DMS53 treated with DMSO at 0.1 percent for 48 hours (cell line): ENCODE results near the gene NRAP.

ENCODE experiments used
- DNase-seq: peaks from one replicate; lab custom pipeline; 2025; ENCODE audit not compliant: unreplicated experiment; lab: John Stamatoyannopoulos, UW

NRAP gene

GRCh38 chr10:113643183-113643582 is 20.7 kb downstream of the NRAP start:
- no peak for DNase-seq

DNA sequence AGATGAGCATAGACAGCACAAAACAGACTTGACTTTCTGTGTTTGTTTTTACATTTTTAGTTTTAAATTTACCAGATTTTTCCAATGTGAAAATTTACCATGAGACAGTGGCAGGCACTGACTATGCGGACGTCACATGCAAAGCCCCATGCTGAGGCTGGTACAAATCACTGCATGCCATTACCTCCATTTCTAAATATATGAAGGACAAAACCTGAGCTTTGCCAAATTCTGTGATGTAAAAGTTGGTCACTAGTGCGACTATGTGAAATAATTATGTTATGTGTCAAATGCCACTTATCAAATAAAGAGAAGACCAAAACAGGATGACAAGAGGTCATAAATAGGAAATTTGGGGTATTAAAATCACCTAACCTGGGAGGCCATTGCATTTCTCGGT is 22.1 kb downstream of the NRAP start:
- DNase-seq = no peak

GRCh38 chr10:113639966-113640365 is 23.9 kb downstream of the NRAP start:
- no peak for DNase-seq

DNA sequence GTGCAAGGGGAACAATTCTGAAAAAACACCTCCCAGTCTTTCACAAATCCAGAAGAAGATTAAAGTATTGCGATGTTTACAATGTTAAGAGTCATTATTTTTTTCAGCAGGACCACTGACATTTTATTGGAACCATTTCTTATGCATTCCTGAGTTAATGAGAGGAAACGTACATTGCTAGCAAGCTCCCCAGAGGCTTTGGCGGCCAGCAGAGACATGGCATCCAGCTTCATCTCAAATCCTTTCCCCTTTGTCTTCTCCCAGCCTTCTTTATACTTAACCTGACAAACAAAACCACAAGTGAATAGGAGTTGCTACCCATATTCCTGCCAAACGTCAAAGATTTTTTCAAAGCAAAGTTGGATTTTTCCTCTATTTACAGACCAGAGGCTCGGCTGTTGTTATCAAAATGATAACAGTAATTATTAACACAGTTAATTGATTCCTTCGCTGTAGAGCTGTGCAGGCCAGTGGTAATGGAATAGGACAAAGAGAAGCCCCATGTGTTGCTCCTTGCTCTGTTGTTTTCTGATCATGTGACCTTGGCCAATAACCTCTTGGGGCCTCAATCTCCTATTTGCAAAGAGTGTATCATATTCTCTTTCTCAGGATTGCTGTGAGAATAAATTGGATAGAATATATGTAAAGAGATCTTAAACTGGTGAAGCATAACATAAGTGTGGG is 32.0 kb downstream of the NRAP start:
- no peak for DNase-seq

- DNase-seq = no peak
These were observed 32.8 kb downstream of the NRAP start for GRCh38 chr10:113630929-113631533.

- DNase-seq = no peak
These were observed 35.2 kb downstream of the NRAP start for GRCh38 chr10:113628607-113629153.

GRCh38 chr10:113627836-113628235 is 36.0 kb downstream of the NRAP start:
- DNase-seq = no peak

GRCh38 chr10:113626809-113627355 is 37.0 kb downstream of the NRAP start:
- no peak for DNase-seq

- DNase-seq = no peak
These were observed 38.2 kb downstream of the NRAP start for GRCh38 chr10:113625461-113626186.

DNA sequence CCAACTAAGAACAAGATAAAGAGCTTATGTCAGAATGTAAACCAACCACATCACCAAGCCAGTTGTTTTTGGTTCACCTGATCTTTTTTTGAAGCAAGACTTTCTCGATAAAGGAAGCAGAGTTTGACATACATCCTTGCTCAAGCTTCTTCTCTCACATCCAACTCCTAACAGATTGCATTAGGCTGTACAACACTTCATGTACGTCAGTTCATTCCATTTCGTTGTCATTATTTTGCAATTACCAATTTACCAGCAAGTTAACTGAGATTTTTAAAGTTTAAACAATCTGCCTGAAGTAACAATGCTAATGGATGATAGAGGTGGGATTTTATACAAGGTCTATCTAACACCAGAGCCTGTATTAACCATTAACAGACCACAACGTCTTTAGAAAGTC is 41.0 kb downstream of the NRAP start:
- no peak for DNase-seq

- DNase-seq = no peak
These were observed 42.0 kb downstream of the NRAP start for GRCh38 chr10:113621799-113622198.

- no peak for DNase-seq
These were observed 42.9 kb downstream of the NRAP start for GRCh38 chr10:113620936-113621335.

GRCh38 chr10:113620511-113620910 is 43.3 kb downstream of the NRAP start:
- no peak for DNase-seq

DNA sequence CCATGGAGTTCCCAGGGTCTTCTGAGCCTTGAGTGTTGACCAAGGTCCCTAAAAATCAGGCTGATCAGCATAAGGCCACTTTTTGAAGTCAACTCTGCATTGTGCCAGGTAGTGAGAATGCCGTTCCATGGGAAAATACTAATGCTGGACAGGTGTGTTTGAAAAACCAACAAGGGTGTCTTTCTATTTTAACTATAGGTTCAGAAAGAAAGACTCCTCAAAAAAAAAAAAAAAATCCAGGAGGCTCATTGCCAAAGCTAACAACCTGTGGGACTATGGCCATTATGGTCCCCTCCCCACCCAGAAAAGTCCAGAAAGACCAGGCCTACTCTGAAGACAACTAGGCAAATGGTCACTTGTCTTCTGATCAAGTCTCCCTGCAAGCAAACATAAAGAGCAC is 44.4 kb downstream of the NRAP start:
- no peak for DNase-seq

DNA sequence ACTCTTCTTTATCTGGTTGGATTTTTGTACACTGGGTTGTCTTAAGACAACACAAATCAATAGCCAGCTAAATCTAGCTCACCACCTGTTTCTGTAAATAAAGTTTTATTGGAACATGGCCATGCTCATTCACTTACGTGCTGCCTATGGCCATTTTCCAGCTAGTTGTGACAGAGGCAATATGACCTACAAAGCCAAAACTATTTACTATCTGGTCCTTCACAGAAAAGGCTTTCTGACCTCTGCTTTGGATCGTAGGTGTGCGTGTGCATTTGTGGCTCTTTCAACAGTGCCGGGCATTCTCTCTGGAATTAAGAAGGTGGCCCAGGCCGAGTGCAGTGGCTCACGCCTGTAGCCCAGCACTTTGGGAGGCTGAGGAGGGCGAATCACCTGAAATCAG is 45.5 kb downstream of the NRAP start:
- DNase-seq = no peak

DNA sequence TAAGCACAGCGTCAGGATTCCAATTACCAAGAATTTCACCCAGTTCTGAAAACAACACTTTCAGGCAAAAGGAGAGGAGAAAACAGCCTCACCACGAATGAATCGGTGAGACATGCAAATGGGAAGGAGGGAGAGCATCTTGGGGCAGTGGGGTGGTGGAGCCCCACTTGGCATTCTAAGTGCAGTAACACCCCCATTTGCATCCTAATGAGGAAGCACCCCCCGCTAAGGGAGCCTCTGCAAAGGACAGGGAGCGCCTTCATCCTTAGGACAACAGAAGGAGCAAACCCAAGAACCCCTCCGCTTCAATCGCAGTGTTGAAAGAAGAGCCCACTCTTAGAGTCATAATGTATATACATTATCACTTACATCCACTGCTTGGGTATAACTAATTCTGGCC is 46.8 kb downstream of the NRAP start:
- DNase-seq = no peak

DNA sequence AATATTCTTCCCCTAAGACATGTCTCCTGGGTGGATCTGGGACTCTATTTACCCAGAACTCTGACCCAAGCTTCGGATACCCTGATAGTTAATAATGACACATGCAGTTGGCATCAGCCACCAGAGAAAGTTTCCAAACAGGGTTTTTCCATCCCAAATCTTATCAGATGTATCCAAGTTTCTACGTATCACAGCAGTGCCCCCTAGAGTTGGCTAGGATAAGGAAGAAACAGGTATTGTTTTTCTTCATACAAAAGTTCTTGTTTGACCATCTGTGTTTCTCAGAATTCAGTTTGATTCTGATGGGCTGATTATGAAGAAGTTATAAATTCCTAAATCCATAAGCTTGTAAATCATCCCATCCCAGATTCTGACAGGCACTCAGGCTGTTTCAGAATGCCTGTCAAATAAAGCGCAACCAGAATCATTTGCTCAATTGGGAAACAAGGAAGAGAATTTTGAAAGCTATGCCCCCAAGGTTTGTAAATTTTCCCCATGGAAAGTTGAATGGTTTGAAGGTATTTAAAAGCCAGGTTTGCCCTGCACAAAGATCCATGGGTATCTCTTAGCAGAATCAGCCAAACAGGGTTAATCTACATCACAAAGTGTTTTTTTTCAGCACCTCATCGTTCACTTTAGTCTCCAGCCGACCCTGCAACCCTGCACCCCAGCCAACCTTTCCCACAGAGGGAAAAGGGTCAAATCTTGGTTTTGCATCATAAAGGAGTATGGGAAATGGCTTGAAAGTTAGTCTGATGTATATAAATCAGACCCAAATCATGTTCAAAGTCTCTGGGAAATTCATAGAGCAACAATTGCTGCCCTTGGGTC is 47.4 kb downstream of the NRAP start:
- no peak for DNase-seq

GRCh38 chr10:113613977-113614690 is 49.7 kb downstream of the NRAP start:
- no peak for DNase-seq

- no peak for DNase-seq
These were observed 50.4 kb downstream of the NRAP start for GRCh38 chr10:113613427-113613826.

GRCh38 chr10:113612154-113612553 is 51.7 kb downstream of the NRAP start:
- DNase-seq = no peak
